Activated CD8-positive, alpha-beta T cell treated with anti-CD3 and anti-CD28 coated beads for 36 hours (primary cell): ENCODE results near the gene FBXO2. TPM values are rescaled to one million over a fixed set of nuclear protein-coding genes. Genes with fewer than 3 reads are reported as not detected.

Experiments
- ATAC-seq: fragments of 200-7000 bp; cut with Tn5 transposase; one replicate; pipeline ENCODE4 v1.10.0; 2021; ENCODE audit warnings: mild to moderate bottlenecking, moderate library complexity
- CTCF ChIA-PET: fragments of 350-600 bp; sonication (Branson Sonifier 250); formaldehyde crosslinking; loops from one replicate; lab custom pipeline; 2021; ENCODE audit warnings: antibody characterized with exemption; lab: Charles Lee
- POLR2A ChIA-PET: fragments of 350-600 bp; sonication (Branson Sonifier 250); formaldehyde crosslinking; loops from one replicate; lab custom pipeline; 2021; ENCODE audit warnings: antibody characterized with exemption; lab: Charles Lee
- DNase-seq: peaks from one replicate; pipeline ENCODE4 v3.0.0-alpha.2; 2020
- H3K27ac Mint-ChIP-seq: one replicate; pipeline ENCODE4 v1.8.0; 2021; ENCODE audit warnings: mild to moderate bottlenecking, mixed read lengths
- H3K27me3 Mint-ChIP-seq: one replicate; pipeline ENCODE4 v1.8.0; 2021; ENCODE audit warnings: mixed read lengths
- H3K36me3 Mint-ChIP-seq: one replicate; pipeline ENCODE4 v1.8.0; 2021; ENCODE audit warnings: low read depth, mixed read lengths
- H3K4me1 Mint-ChIP-seq: one replicate; pipeline ENCODE4 v1.8.0; 2021; ENCODE audit warnings: low read depth, mixed read lengths
- H3K4me3 Mint-ChIP-seq: one replicate; pipeline ENCODE4 v1.8.0; 2021; ENCODE audit warnings: mild to moderate bottlenecking, moderate library complexity, mixed read lengths
- H3K9me3 Mint-ChIP-seq: one replicate; pipeline ENCODE4 v1.8.0; 2021; ENCODE audit warnings: mixed read lengths
- CTCF ChIP-seq: fragments of 200-600 bp; IDR thresholded peaks from one replicate; pipeline ENCODE4 v1.8.0; 2022; ENCODE audit warnings: antibody characterized with exemption, mild to moderate bottlenecking
- intact Hi-C: fragments of 100-400 bp; cut with micrococcal nuclease; formaldehyde crosslinking; loops from one replicate; pipeline ENCODE4 v1.10.0; 2022
- total RNA-seq, 2 experiments: library from RNA; stranded (reverse); gene quantifications; one replicate each; pipeline ENCODE4 v1.2.3, GENCODE V29; 2021

FBXO2 gene
- total RNA-seq, 2 experiments from 2014 or later: 1.7 to 1.9 TPM

- ChIA-PET CTCF (interaction anchor here (1.2 to 3.5 kb wide), 7 partner anchors 10 to 41 kb away, joined by 5 to 28 read pairs (median 6); partner anchors contain the start of genes FBXO2, FBXO44 and FBXO6), POLR2A (interaction anchor here (1.3 to 2.9 kb wide), 4 partner anchors 10 to 227 kb away, joined by 4 to 21 read pairs (median 5); no protein-coding TSS in a partner anchor)
- ATAC-seq: no peak
- H3K36me3 Mint-ChIP-seq: peaks cover 4% of the 10 kb centered on the region
- H3K4me1 Mint-ChIP-seq: peaks cover 13% of the 10 kb centered on the region
- intact Hi-C loops: no loop called here
- no peak overlapping the region for H3K4me3 Mint-ChIP-seq
- H3K9me3 Mint-ChIP-seq: no peaks in the 10 kb centered on the region
- TF ChIP-seq CTCF: no peak
- DNase-seq: no peak
- H3K27ac Mint-ChIP-seq: no peak overlapping the region
- peaks cover 6% of the 10 kb centered on the region for H3K27me3 Mint-ChIP-seq
These were observed 28.6 kb upstream of the FBXO2 start for GRCh38 chr1:11682799-11683198.

GRCh38 chr1:11682287-11682771, 28.1 kb upstream of the FBXO2 start:
- ATAC-seq: no peak
- Mint-ChIP-seq H3K36me3 (peaks cover 4% of the 10 kb centered on the region), H3K27ac (no peak overlapping the region), H3K9me3 (no peaks in the 10 kb centered on the region), H3K4me3 (peak overlapping the region; percentile 84), H3K4me1 (peaks cover 13% of the 10 kb centered on the region), H3K27me3 (peaks cover 4% of the 10 kb centered on the region)
- no peak for DNase-seq
- ChIA-PET CTCF (interaction anchor here (1.2 to 3.5 kb wide), 8 partner anchors 10 to 40 kb away, joined by 5 to 28 read pairs (median 6); partner anchors contain the start of genes FBXO2, FBXO44 and FBXO6), POLR2A (interaction anchor here (0.7 to 2.9 kb wide), 8 partner anchors 9 to 228 kb away, joined by 3 to 21 read pairs (median 4); partner anchors contain the start of gene DRAXIN)
- no peak for TF ChIP-seq CTCF
- intact Hi-C loops: no loop called here

- Mint-ChIP-seq H3K27ac (peak within 1 kb of the TSS; percentile 92), H3K9me3 (no peaks in the 10 kb centered on the region), H3K4me1 (peaks cover 13% of the 10 kb centered on the region), H3K4me3 (peak within 1 kb of the TSS; percentile 84), H3K36me3 (peaks cover 4% of the 10 kb centered on the region), H3K27me3 (peaks cover 4% of the 10 kb centered on the region)
- CTCF ChIA-PET: interaction anchor here (1.5 to 3.5 kb wide), 7 partner anchors 12 to 39 kb away, joined by 5 to 28 read pairs (median 6); partner anchors contain the start of genes FBXO2, FBXO44 and FBXO6
- ATAC-seq (peak; percentile 88), DNase-seq (peak; percentile 95)
- TF ChIP-seq CTCF: no peak
- intact Hi-C loops: no loop called here
- POLR2A ChIA-PET: interaction anchor here (0.7 to 2.9 kb wide), 9 partner anchors 9 to 227 kb away, joined by 3 to 21 read pairs (median 4); partner anchors contain the start of gene DRAXIN
These were observed 27.0 kb upstream of the FBXO2 start, which contains the start of gene MAD2L2 for GRCh38 chr1:11681071-11681771. TSS of gene MAD2L2 (minus strand) at chr1:11681148. CDS start at chr1:11680601, 547 bp downstream.

GRCh38 chr1:11680270-11681070, 26.2 kb upstream of the FBXO2 start:
- peaks cover 8% of the 10 kb centered on the region for H3K36me3 Mint-ChIP-seq
- CTCF ChIA-PET: interaction anchor here (1.5 to 3.5 kb wide), 3 partner anchors 16 to 39 kb away, joined by 5 to 28 read pairs (median 8); partner anchors contain the start of gene FBXO6
- ATAC-seq (peak; percentile 3), DNase-seq (no peak)
- H3K9me3 Mint-ChIP-seq: no peaks in the 10 kb centered on the region
- peak overlapping the region; percentile 84 for H3K4me3 Mint-ChIP-seq
- POLR2A ChIA-PET: interaction anchor here (0.6 to 2.9 kb wide), 5 partner anchors 10 to 228 kb away, joined by 3 to 21 read pairs (median 3); no protein-coding TSS in a partner anchor
- peaks cover 4% of the 10 kb centered on the region for H3K27me3 Mint-ChIP-seq
- peak overlapping the region; percentile 66 for H3K27ac Mint-ChIP-seq
- intact Hi-C loops: no loop called here
- H3K4me1 Mint-ChIP-seq: peaks cover 13% of the 10 kb centered on the region
- no peak for TF ChIP-seq CTCF
